Upper lobe of left lung (tissue), 4 donors: ENCODE results near the gene ZNF408.

ENCODE experiments used
- POLR2A ChIP-seq, 4 donors: fragments of 450-650 bp; IDR thresholded peaks; one replicate each; pipeline ENCODE4 v1.5.1; 2016 to 2017; ENCODE audit warnings: antibody characterized with exemption in 4 of 4, mild to moderate bottlenecking in 2 of 4
- POLR2AphosphoS5 ChIP-seq, 2 donors: sonication (generic); formaldehyde crosslinking; IDR thresholded peaks; one replicate each; pipeline ENCODE4 v1.5.1; 2017; ENCODE audit warnings: antibody characterized with exemption in 2 of 2
- TF ChIP-seq, protein P1 (sequence below), 6 experiments: fragments of 450-650 bp in 4 of 6; fragments of 200-600 bp in 2 of 6; sonication (generic) in 2 of 6; IDR thresholded peaks; one replicate each; pipeline ENCODE4 v1.5.1; 2016 to 2019; ENCODE audit warnings: antibody characterized with exemption in 6 of 6

DNA sequence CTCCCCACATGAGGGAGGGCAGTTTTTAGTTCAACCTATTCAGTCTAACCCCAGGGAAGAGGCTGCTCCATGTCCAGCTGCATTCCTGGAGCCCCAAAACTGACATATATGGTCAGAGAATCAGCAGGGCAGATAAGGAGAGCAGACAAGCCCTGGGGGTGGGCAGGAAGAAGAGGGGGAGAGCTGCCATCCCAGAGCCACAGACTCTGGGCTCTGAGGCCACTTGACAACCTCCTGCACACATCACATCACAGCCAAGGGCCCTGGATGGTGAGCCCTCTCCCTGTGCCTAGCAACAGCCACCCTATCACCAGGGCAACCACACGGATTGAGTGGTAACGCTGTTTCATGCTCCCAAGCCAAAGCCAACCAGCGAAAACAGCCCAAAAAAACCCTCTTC, 3.5 kb upstream of the ZNF408 start:
- TF ChIP-seq, protein P1, sequence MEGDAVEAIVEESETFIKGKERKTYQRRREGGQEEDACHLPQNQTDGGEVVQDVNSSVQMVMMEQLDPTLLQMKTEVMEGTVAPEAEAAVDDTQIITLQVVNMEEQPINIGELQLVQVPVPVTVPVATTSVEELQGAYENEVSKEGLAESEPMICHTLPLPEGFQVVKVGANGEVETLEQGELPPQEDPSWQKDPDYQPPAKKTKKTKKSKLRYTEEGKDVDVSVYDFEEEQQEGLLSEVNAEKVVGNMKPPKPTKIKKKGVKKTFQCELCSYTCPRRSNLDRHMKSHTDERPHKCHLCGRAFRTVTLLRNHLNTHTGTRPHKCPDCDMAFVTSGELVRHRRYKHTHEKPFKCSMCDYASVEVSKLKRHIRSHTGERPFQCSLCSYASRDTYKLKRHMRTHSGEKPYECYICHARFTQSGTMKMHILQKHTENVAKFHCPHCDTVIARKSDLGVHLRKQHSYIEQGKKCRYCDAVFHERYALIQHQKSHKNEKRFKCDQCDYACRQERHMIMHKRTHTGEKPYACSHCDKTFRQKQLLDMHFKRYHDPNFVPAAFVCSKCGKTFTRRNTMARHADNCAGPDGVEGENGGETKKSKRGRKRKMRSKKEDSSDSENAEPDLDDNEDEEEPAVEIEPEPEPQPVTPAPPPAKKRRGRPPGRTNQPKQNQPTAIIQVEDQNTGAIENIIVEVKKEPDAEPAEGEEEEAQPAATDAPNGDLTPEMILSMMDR (IDR thresholded peaks at IDR 0.05), result no peak
- no peak for TF ChIP-seq POLR2A (IDR thresholded peaks at IDR 0.05)
- no peak for TF ChIP-seq POLR2AphosphoS5 (IDR thresholded peaks at IDR 0.05)
